Heart right ventricle (tissue), 16 donors: Measurements from ENCODE around the gene PRKCQ. TPM values are rescaled to one million over a fixed set of nuclear protein-coding genes. Genes with fewer than 3 reads are reported as not detected.

Experiments used
- ATAC-seq, 8 donors: fragments of 200-7000 bp; cut with Tn5 transposase; one replicate each; pipeline ENCODE4 v1.9.1; 2020; ENCODE audit warnings: mild to moderate bottlenecking in 8 of 8, moderate library complexity in 8 of 8, moderate number of reproducible peaks in 1 of 8
- DNase-seq, 2 donors: peaks; one replicate each; pipeline ENCODE4 v3.0.0-alpha.2; 2020
- H3K27ac ChIP-seq, 10 donors: fragments of 200-600 bp; sonication (generic) in 2 of 10; one replicate each; pipeline versions ENCODE4 v1.5.0 to v1.8.0; 2020 to 2022; ENCODE audit warnings: mild to moderate bottlenecking in 3 of 10
- H3K27me3 ChIP-seq, 7 donors: fragments of 200-600 bp; one replicate each; pipeline ENCODE4 v1.8.0; 2021 to 2022; ENCODE audit warnings: mild to moderate bottlenecking in 2 of 7
- H3K36me3 ChIP-seq, 9 donors: fragments of 200-600 bp; sonication (generic) in 1 of 9; one replicate each; pipeline versions ENCODE4 v1.5.0 to v1.8.0; 2020 to 2022; ENCODE audit warnings: mild to moderate bottlenecking in 2 of 9
- H3K4me1 ChIP-seq, 9 donors: fragments of 200-600 bp; sonication (generic) in 1 of 9; one replicate each; pipeline versions ENCODE4 v1.5.0 to v1.8.0; 2020 to 2022; ENCODE audit warnings: mild to moderate bottlenecking in 4 of 9
- H3K4me3 ChIP-seq, 10 donors: fragments of 200-600 bp; sonication (generic) in 2 of 10; one replicate each; pipeline versions ENCODE4 v1.5.0 to v1.8.0; 2020 to 2022; ENCODE audit warnings: mild to moderate bottlenecking in 7 of 10, moderate library complexity in 2 of 10
- H3K9me3 ChIP-seq, 11 donors: fragments of 200-600 bp in 10 of 11; sonication (generic) in 2 of 11; one replicate each; pipeline versions ENCODE4 v1.5.0 to v1.8.0; 2013 to 2022; ENCODE audit warnings: mild to moderate bottlenecking in 2 of 11, control low read depth in 1 of 11, moderate library complexity in 1 of 11
- WGBS, 2 donors: extraction: QIAGEN DNeasy Blood & Tissue Kit; methylation state at CpG; one replicate each; pipeline ENCODE4 v1.1.7; 2013; ENCODE audit warnings: inconsistent platforms in 1 of 2; 5-methylcytosine and 5-hydroxymethylcytosine counted together
- intact Hi-C, 10 donors: fragments of 100-400 bp; cut with DNase I; formaldehyde crosslinking; loops; one replicate each; pipeline versions ENCODE4 v1.11.1 to v1.14.2; 2022
- polyA plus RNA-seq, 2 donors: library from polyadenylated mRNA; stranded (reverse); fragments of 200-250 nt; gene quantifications; one replicate each; pipeline ENCODE4 v1.2.3, GENCODE V29; 2013
- total RNA-seq, 10 donors: library from RNA; stranded (reverse); fragmentation: NEBNext Ultra II Directional in 3 of 10; extraction: Animal tissue kit (Norgen Biotek cat#: 25700) in 3 of 10; gene quantifications; one replicate each; pipeline versions ENCODE4 v1.2.1 to v1.2.4, GENCODE V29; 2021 to 2023
- TF ChIP-seq, protein P1 (sequence below), 9 donors: fragments of 200-600 bp; sonication (generic) in 2 of 9; IDR thresholded peaks; one replicate each; pipeline versions ENCODE4 v1.5.0 to v1.8.0; 2021 to 2022; ENCODE audit warnings: antibody characterized with exemption in 9 of 9, mild to moderate bottlenecking in 5 of 9, moderate library complexity in 1 of 9
- donor health status: Arrhythmogenic right ventricular cardiomyopathy.
- donor health status: ischemic (EF 13 %, LVEDD 7.1; RV severe dilation, severe dysfunction).
- donor health status: healthy with polysubstance abuse.
- donor health status: DM: no; HTN: yes; CAD: no.
- donor health status: DM: no; HTN: no; CAD: no.
- donor health status: ischemic (EF 25% LVEDD 6.9; RV normal size, moderate dysfunction).
- donor health status: ischemic (EF 25% LVEDD 5.7; RV mildly dilated, moderate dysfunction).
- donor health status: healthy.
- donor health status: DM: yes; HTN: yes; CAD: no.
- donor health status: Ischemic cardiomyopathy.
- donor health status: ischemic (EF 35%, LVEDD 5.7; RV mildly dilated, moderate dysfunction).
- donor health status: nonischemic (EF 11% LVEDD 7.7; RV severe dilation, severe dysfunction).
- donor health status: DM: yes; HTN: yes; CAD: no.
- donor health status: PGD.
- donor health status: ischemic (EF 29% LVEDD 5.4; RV normal size, mild dysfunction).
- donor health status: nonischemic (EF 23%, LVEDD 6.1; RV moderate dilation, normal function).

PRKCQ gene
- total and polyA plus RNA-seq, 12 donors: 0.04 to 2.0 (median 0.27) TPM; not detected in 2

DNA sequence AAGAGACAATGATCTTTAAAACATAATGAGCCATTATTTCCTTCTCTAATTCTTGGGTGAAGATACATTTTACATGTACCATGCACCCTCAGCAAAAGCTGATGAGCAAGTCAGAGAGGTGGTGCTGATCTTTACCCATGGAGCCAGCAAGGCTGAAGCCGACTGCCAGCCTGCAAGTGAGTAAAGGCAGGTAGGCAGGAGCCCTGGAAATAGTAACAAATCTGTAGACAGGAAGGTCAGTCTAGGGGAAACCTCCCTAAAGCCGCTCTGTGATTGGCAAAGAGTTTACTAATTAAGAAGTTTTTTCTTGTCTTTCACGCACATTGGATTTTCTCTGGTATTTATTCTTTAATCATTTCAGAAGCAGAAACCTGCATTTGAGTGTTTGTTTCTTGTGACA lies 67.9 kb downstream of the PRKCQ start:
- Histone ChIP-seq H3K4me3 (no peak overlapping the region), H3K9me3 (no peaks in the 10 kb centered on the region), H3K27me3 (peaks cover 0 to 6% (median 0%) of the 10 kb centered on the region in 7 donors), H3K4me1 (no peaks in the 10 kb centered on the region), H3K27ac (no peak overlapping the region), H3K36me3 (peaks cover 0 to 5% (median 0%) of the 10 kb centered on the region in 9 donors)
- intact Hi-C loops: no loop called here
- no peak for ATAC-seq
- DNase-seq: no peak
- TF ChIP-seq, protein P1, sequence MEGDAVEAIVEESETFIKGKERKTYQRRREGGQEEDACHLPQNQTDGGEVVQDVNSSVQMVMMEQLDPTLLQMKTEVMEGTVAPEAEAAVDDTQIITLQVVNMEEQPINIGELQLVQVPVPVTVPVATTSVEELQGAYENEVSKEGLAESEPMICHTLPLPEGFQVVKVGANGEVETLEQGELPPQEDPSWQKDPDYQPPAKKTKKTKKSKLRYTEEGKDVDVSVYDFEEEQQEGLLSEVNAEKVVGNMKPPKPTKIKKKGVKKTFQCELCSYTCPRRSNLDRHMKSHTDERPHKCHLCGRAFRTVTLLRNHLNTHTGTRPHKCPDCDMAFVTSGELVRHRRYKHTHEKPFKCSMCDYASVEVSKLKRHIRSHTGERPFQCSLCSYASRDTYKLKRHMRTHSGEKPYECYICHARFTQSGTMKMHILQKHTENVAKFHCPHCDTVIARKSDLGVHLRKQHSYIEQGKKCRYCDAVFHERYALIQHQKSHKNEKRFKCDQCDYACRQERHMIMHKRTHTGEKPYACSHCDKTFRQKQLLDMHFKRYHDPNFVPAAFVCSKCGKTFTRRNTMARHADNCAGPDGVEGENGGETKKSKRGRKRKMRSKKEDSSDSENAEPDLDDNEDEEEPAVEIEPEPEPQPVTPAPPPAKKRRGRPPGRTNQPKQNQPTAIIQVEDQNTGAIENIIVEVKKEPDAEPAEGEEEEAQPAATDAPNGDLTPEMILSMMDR (IDR thresholded peaks at IDR 0.05): no peak
- 77 to 87% methylated on average over 3 of the region's 3 CpGs for WGBS, 2 donors

DNA sequence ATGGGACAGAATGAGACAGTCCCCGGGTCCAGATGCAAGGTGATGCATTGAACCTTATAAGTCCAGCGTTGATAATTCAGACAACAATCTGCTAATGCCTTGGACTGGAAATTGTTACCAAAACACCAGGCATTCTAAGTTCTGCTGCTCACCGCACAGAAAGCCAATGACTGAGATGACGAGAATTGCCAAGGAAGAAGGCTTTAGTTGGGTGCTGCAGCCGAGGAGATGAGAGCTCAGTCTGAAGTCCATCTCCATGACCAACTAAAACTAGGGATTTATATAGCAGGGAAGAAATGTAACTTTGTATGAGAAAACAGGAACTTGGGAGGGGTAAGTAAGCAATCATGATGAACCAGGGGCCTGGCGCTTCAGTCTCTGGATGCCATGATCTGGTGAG lies 68.7 kb downstream of the PRKCQ start:
- Histone ChIP-seq H3K4me1 (no peaks in the 10 kb centered on the region), H3K27me3 (peaks cover 0 to 2% (median 0%) of the 10 kb centered on the region in 7 donors), H3K27ac (no peak overlapping the region), H3K4me3 (no peak overlapping the region), H3K36me3 (peaks cover 0 to 5% (median 0%) of the 10 kb centered on the region in 9 donors), H3K9me3 (no peaks in the 10 kb centered on the region)
- ATAC-seq (no peak), DNase-seq (no peak)
- WGBS, 2 donors: 92 to 93% methylated on average over 6 of the region's 6 CpGs
- TF ChIP-seq, protein P1 (IDR thresholded peaks at IDR 0.05): no peak
- intact Hi-C loops: no loop called here

DNA sequence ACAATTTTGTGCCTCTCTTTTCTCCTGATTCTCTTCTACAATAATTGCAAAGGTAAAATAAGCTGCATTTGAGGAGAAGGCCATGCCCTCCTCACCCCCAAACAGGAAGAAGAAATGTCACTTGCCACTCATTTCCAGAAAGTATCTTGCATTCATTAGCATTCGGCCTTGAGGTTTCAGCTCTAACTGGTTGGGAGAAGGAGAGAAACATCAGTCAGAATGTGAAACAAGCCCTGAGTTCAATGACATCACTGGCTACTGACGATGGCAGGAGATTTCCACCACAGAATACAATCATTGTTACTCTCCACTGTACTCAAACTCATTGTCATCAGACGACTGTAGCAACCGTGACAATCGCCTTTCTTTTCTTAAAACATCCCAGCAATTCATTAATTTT lies 72.8 kb downstream of the PRKCQ start:
- Histone ChIP-seq H3K9me3 (no peaks in the 10 kb centered on the region), H3K4me3 (no peak overlapping the region), H3K27me3 (no peaks in the 10 kb centered on the region), H3K27ac (no peak overlapping the region), H3K36me3 (peaks cover 0 to 5% (median 0%) of the 10 kb centered on the region in 9 donors), H3K4me1 (no peaks in the 10 kb centered on the region)
- DNase-seq (no peak), ATAC-seq (no peak)
- TF ChIP-seq, protein P1 (IDR thresholded peaks at IDR 0.05): no peak
- intact Hi-C loops: no loop called here
- 78 to 81% methylated on average over 5 of the region's 5 CpGs for WGBS, 2 donors

DNA sequence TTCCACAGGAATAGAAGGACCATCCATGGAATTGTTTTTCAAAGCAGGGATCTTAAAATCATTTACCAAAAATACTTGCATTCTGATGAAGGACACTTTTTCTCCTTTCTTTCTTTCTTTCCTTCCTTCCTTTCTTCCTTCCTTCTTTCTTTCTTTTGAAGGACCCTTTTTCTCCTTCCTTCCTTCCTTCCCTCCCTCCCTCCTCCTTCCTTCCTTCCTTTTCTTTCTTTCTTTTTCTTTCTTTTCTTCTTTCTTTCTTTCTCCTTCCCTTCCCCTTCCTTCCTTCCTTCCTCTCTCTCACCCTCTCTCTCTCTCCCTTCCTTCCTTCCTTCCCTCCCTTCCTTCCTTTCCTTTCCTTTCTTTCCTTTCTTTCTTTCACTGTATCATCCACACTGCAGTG lies 74.8 kb downstream of the PRKCQ start:
- Histone ChIP-seq H3K4me3 (no peak overlapping the region), H3K36me3 (no peaks in the 10 kb centered on the region), H3K4me1 (no peaks in the 10 kb centered on the region), H3K27ac (no peak overlapping the region), H3K27me3 (peaks cover 0 to 5% (median 0%) of the 10 kb centered on the region in 7 donors), H3K9me3 (no peaks in the 10 kb centered on the region)
- ATAC-seq: no peak
- intact Hi-C loops: no loop called here
- DNase-seq: no peak
- TF ChIP-seq, protein P1 (IDR thresholded peaks at IDR 0.05): no peak
